Measurements from ENCODE around the gene BMP7.

Gene BMP7

GRCh38 chr20:57157106-57157691, 109.2 kb downstream of the BMP7 start:
- POLR2A ChIA-PET: no interaction called here

GRCh38 chr20:57156011-57156729, 110.3 kb downstream of the BMP7 start:
- no peaks in the 10 kb centered on the region for H3K9me3 ChIP-seq (ENCODE audit: control insufficient read depth, insufficient read depth, low read depth, low read length)
- no peak overlapping the region for H3K4me3 ChIP-seq (ENCODE audit: low read depth, low read length)
- no peak overlapping the region for H3K27ac ChIP-seq (ENCODE audit: extremely low read depth, low read depth, low read length)
- ChIA-PET CTCF (no interaction called here), POLR2A (no interaction called here)
- H3K36me3 ChIP-seq (ENCODE audit: control insufficient read depth in 2 of 2, insufficient read depth in 1 of 2, low read length in 2 of 2): no peaks in the 10 kb centered on the region
- H3K4me1 ChIP-seq (ENCODE audit: control insufficient read depth, insufficient read depth, low read length): no peaks in the 10 kb centered on the region
- TF ChIP-seq ZNF398 (tag by site-specific recombination; IDR thresholded peaks at IDR 0.05) (no peak), ZNF791 (tag by site-specific recombination; IDR thresholded peaks at IDR 0.05) (no peak), ZNF354C (tag by site-specific recombination; IDR thresholded peaks at IDR 0.05; ENCODE audit: borderline replicate concordance, low read depth) (no peak), ZNF830 (tag by site-specific recombination; IDR thresholded peaks at IDR 0.05; ENCODE audit: low read depth) (no peak), ZNF610 (tag by site-specific recombination; IDR thresholded peaks at IDR 0.05; ENCODE audit: borderline replicate concordance) (no peak), SALL2 (tag by site-specific recombination; IDR thresholded peaks at IDR 0.05; ENCODE audit: borderline replicate concordance) (no peak), GLI4 (tag by site-specific recombination; IDR thresholded peaks at IDR 0.05) (no peak), ZNF416 (tag by site-specific recombination; IDR thresholded peaks at IDR 0.05) (no peak), ZNF555 (tag by site-specific recombination; conservative IDR thresholded peaks at IDR 0.05) (no peak), CTCF (tag by site-specific recombination; IDR thresholded peaks at IDR 0.05) (no peak), OSR2 (tag by site-specific recombination; IDR thresholded peaks at IDR 0.05) (no peak), ZNF692 (tag by site-specific recombination; IDR thresholded peaks at IDR 0.05) (no peak), ZEB2 (tag by site-specific recombination; IDR thresholded peaks at IDR 0.05) (no peak), ZNF561 (tag by site-specific recombination; IDR thresholded peaks at IDR 0.05; ENCODE audit: borderline replicate concordance) (no peak), ZNF548 (tag by site-specific recombination; IDR thresholded peaks at IDR 0.05) (no peak), ZNF571 (tag by site-specific recombination; IDR thresholded peaks at IDR 0.05) (no peak), ZBTB11 (tag by site-specific recombination; conservative IDR thresholded peaks at IDR 0.05; ENCODE audit: low read depth) (no peak)

More at GRCh38 chr20:57157106-57157691, 109.2 kb downstream of the BMP7 start:
- Histone ChIP-seq H3K27ac (ENCODE audit: extremely low read depth, low read depth, low read length) (no peak overlapping the region), H3K36me3 (ENCODE audit: control insufficient read depth in 2 of 2, insufficient read depth in 1 of 2, low read length in 2 of 2) (no peaks in the 10 kb centered on the region), H3K4me1 (ENCODE audit: control insufficient read depth, insufficient read depth, low read length) (no peaks in the 10 kb centered on the region), H3K4me3 (ENCODE audit: low read depth, low read length) (no peak overlapping the region), H3K9me3 (ENCODE audit: control insufficient read depth, insufficient read depth, low read depth, low read length) (no peaks in the 10 kb centered on the region)
- no peak for TF ChIP-seq REPIN1 (tag by site-specific recombination; IDR thresholded peaks at IDR 0.05; ENCODE audit: low read depth)
- CTCF ChIA-PET: no interaction called here
